CD4-positive, alpha-beta T cell treated with Interleukin-10 for 1 hour (primary cell): Measurements from ENCODE around the gene RLBP1.

Source experiments
- DNase-seq: peaks from one replicate; pipeline ENCODE4 v3.0.0-alpha.2; 2020

Gene RLBP1

DNA sequence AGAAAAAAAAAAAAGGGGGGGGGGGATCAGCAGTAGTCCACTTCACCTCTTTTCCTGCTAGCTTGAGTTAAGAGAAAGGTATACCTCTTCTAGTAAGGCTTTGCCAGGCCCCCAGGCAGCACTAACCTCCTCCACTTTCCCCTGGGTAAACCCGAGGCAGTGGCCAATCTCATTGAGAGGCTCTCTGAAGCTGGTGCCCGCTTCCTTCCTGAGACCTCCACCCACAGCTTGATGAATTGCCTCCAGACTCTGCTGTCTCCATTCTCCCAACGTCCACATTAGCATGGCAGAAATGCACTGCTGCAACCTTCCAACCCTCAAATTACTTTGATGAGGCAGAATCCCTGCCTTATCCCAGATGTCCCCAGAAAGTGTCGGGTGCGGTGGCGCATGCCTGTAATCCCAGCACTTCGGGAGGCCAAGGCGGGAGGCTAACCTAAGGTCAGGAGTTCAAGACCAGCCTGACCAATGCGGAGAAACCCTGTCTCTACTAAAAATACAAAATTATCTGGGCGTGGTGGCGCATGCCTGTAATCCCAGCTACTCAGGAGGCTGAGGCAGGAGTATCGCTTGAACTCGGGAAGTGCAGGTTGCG lies 15.3 kb downstream of the RLBP1 start:
- DNase-seq: no peak

DNA sequence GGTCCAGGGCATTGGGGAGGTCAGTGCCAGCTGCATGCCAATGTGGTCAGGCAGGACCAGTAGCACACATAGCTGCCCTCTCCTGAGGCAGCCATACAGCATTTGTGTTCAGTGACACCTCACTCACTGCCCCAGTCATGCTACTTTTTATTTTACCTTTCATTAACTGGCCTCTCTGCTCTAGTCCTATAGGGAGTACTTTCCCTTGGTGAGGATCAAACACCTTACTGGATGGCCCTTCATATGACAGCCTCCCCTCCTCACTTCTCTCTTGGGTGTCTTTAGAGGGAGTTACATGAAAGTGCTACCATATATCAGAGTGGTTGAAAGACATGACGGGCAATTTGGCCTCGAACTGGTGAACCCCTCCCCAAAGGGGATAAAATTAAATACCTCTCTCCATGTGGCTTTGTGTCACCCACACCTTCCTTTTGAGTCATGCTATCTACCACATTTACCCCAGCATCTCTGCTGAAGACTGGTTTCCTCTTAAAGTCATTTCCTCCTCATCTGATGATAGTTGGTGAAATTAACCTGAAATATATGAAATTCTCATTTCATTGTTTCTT lies 17.6 kb downstream of the RLBP1 start:
- DNase-seq: peak; percentile 14

DNA sequence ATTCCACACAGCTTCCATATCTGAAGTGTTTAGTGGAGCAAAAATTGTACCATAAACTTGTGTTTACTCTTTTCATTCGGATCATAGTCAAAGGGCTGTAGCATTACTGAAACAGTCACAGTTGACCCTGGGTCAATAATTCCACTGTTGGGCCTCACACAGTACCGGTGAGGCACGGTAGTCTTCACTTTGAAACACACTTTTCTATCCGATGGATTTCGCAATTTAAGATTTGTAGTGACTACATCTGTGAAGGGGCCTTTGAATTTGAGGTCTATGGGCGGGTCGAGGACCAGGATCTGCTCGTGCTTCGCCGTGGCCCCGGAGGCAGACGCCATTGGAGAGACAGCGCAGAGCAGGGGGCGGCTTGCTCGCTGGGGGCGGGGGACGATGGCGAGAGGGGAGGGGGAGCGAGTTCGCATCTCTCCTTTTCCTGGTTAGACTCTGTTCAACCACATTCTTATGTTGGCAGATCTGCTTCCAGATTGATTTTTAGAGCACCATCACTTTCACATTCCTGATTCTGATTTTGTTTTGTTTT lies 19.8 kb downstream of the RLBP1 start:
- no peak for DNase-seq

DNA sequence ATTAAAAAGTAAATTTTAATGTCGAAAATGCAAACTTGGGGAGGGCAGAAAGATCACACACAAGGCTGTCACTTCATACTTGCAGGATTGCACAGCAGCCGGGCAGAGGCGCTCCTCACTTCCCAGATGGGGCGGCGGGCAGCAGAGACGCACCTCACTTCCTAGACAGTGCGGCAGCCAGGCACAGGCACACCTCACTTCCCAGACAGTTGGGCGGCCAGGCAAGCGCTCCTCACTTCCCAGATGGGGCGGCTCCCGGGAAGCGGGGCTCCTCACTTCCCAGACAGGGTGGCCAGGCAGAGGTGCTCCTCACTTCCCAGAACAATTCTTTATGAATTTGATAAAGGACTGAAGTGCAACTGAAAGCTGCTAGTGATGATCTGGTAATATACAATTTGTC lies 21.2 kb downstream of the RLBP1 start:
- DNase-seq: no peak

DNA sequence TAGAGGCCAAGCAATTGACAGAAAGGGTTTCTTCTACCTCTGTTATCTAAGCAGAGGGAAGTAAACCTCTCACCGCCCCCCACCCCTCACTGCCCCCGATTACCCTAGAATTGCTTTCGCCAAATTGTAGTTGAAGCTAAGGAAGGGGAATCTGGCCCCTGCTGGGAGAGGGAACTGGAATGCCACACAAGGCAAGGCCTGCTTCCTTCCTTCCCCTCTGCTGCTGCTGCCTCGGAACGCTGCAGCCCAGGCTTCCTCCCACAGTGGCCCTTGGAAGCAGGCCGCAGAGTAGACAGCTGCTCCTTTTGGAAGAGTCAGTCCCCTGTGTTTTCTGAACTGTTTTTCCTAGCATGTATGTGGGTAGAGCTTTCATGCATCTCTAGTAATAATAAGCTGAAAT lies 21.6 kb downstream of the RLBP1 start:
- DNase-seq: no peak

DNA sequence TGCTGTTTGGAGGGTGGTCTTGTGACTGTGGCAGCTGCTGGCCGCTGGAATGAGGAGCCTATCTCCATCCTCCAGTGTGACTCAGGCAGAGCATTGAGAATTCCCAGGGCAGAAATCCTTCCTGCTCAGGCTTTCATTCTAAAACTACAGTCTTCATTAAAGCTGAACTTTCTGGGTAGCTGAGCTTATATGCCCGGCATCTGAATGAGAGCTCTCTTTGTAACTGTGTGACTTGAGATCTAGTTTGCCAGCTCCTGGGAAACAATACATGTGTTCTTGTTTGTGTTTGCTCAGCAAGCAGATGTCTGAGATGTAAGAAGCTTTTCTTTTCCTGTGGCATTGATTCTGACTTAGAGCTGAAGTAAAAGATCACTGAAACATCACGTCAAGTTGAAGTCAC lies 22.4 kb downstream of the RLBP1 start:
- no peak for DNase-seq

DNA sequence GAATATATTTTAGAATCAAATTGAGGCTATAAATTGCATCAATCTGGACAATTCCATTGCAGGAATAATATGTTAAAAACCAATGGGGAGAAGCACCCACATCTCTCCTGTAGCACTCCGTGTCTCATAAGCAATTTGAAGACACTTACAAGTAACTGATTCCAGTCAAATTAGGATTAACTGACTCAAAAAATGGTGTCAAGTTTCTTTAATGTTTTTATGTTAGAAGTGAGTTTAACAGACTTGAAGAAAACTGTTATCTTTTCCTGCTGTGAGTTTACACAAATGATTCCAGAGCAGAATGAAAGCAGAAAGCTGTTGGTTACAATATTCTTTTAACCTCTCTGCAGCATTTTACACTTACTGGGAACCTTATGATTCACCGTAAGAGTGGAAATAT lies 23.2 kb downstream of the RLBP1 start:
- no peak for DNase-seq

DNA sequence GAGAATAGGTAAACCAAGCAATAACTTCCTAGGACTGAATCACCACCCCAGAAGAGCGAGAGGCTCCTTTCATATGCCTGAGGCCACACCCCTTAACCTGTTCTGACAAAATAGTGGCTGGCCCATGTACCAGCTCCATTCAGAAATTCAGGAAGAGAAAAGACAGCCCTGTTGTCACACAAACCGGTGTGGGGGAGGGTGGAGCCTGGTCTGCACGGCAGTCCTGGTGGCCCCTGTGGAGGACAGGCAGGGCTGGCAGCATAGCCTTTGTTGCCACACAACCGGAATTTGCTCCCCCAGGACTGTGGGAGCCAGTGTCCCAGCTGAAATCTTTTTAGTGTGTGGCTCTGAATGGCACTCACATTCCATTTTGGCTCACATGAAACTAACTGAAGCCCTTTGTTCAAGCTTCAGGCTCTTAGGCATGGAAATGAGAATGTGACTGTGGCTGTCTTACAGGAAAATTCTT lies 23.8 kb downstream of the RLBP1 start:
- DNase-seq: no peak

DNA sequence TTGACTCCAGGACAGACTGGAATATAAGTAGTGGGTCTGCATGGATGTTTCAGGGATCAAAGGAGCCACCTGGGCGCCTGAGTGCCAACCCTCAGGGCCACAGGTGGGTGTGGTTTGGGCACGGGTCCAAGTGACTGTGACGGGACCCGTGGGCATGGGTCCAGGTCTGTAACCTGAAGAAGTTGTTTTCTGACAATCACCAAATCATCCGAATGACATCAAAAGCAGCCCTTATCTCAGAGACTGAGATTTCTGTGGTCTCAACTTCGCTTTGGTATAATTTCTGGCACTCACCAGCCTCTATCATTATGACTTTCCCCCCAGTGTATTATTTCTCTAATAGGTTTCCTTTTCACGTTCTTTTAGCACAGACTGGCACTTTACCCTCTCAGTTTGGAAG lies 24.4 kb downstream of the RLBP1 start:
- DNase-seq: no peak

DNA sequence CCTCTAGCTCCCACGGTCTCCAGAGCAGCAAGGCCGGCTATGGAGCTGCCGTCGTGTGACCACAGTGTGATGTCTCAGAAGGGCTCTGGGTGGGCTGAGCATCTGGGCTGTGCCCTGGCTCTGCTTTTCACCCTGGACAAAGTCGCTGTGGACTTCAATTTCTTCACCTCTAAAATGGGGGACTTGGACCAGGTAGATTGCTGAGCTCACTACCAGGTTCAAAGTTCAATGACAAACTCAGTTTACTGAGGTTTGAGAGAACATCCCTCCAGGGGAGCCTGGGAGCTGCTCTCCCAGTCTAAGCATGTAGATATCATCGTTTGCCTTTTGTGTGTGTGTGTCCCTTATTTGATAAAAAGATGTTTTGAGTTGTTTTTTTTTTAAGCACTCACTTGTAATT lies 25.1 kb downstream of the RLBP1 start:
- no peak for DNase-seq

DNA sequence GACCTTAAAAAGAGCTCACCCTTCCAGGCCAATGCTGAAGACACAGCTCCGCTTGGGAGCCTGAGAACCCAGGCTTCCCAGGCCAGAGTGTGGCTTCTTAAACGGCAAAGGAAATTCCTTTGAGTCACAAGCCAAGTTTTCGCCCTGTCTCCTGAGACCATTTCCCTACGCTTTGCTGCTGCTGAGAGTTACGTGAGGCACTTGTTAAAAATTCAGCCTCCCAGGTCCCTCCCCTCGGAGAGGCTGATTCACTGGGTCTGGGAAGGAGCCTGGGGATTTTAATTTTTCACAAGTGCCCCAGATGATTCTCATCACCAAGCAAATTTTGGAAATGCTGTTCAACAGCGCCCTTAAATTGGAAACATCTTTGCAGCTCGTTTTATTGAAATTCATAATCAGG lies 25.5 kb downstream of the RLBP1 start:
- no peak for DNase-seq

DNA sequence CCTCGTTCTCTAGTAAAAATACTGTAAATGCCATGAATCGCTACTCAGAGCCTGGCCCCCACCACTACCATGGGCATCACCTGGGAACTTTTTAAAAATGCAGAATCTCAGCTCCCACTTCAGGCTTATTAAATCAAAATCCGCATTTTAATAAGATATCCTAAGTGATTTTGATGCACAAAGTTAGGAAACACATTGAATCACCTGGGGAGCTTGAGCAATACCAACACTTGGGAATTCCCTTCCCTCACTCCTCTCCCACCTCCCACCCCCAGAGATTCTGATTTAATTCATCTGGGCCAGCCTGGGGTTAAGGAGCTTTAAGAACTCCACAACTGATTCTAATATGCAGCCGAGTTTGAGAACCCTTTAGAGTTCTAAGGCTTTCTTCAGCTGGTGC lies 26.8 kb downstream of the RLBP1 start:
- no peak for DNase-seq

DNA sequence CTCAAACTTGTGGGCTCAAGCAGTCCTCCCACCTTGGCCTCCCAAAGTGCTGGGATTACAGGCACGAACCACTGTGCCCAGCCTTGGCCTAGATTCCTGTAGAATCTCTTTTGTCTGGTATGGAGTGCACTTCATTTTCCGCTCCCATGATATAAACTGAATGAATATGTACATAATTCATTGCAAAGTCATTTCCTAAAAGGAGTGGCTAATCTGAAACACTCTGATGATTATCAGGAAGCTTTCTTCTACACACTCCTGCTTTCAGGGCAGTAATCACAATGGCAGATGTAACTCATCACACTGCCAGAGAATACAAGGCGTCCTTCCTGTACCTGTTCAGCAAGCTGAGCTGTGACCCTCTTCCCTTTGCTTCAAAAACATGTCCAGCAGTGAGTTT lies 28.6 kb downstream of the RLBP1 start:
- no peak for DNase-seq

DNA sequence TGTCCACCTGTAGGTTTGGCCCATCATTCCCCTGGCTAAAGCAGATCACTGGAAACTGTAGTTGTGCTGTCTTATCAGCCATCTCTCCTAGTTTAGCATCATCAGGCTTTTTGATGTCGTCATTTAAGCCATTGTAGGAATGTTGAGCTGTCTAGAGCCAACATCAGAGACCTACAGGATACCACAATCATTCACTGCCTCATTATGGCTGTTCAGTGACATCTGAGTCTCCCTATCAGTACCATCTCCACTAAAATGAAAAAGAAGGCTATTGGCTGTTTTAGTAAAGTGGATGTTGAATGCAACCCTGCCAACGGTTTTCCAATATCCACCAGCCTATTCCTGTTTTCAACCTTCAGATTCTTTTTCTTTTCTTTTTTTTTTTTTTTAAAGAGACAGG lies 29.2 kb downstream of the RLBP1 start:
- no peak for DNase-seq

DNA sequence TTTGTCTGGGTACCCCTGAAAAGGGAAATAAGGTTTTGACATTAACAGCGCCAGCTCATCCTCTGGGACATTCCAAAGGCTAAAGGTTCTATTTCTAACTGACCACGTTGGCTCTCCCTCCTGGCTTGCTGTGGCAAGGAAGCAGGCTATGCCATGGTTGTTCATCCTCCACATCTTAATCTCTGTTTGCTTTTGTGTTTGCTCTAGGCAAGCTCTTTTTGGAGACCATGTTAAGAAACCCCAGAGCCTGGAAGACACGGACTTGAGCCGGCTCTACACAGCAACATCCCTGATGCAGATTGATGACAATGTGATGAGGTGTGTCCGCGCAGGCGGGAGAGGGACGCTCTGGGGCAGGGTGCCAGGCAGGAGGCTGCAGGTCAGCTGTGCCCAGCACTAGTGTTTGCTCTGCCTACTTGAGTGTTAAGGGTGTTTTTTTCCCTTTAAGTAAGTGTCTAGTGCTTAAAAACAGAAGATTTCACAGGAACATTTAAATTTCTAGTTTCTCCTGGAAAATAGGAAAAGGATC lies 33.3 kb downstream of the RLBP1 start:
- DNase-seq: no peak

DNA sequence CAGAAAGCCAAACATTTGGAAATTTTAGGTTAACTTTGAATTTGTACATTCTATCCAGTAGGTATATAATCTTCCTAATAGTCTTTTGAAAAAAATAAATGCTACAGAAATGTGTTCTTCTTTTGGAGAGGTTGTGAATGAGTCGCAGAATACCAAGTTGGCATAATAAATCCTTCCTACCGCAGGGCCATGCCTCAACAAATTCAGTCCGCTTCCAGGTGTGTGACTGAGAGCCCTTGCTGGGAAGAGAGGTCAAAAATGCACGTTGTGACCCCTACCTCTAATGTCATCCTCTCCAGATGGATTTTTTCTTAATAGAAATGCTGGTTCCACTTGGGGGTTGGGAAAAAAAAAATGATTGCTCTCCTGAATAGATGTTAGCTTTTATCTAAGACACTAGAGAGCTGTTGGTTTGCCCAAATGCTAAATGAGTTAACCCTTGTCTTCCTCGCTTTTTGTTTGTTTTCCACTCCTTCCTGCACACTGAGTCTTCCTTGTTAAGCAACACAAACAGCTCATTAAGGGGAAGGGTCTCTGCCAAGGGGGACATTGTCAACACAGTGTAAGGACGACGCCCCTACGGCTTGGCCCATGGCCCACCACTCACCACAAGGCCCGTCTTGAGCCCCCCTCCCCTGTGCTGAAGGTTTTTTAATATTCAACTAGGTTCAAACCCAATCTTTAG lies 33.9 kb downstream of the RLBP1 start:
- no peak for DNase-seq

DNA sequence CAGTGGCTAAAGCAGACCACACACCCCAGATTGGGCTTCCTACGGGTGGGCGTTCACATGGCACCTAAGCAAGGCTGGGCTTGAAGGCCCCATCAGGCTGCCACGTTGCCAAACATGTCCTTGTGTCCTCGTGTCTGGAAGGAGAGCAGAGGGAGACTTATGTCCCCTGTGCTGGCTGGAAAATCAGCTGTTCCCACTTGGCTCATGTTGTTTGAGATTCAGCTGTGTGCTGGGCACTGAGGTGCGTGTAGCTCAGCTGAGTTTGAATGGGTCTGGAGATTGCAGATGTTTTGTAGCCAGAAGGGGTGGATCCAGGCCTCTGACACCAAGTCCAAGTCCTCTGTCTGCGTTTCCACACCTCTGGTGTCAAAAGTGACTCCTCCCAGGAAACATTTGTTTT lies 34.6 kb downstream of the RLBP1 start:
- no peak for DNase-seq

DNA sequence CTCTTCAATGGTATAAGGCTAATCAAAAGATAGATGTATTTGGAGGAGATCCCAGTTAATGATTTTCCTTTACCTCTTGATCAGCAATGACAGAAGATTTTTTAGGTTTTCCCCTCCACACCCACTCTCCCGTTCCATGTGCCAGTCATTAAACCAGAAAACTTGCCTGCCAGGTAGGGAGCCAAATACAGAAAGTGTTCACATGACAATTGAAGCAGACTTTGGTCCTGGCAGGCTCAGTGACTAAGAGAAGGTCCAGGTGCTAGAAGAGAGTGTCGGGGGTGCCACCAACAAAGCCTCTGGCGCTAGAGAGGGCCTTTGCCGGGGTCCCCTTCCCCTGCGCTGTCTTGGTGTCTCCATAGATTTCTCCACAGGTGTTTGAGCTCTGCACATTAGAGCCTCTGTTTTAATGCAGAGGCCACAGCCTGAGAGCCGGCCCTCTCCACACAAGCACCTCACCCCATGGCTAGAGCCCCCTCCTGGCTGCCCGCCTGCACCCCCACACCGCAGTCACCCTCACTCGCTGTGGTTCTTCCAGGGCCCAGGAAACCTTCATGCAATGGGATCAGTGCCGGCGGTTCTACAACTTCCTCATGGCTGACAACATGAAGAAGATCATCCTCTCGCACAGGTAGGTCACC lies 36.4 kb downstream of the RLBP1 start:
- DNase-seq: no peak

DNA sequence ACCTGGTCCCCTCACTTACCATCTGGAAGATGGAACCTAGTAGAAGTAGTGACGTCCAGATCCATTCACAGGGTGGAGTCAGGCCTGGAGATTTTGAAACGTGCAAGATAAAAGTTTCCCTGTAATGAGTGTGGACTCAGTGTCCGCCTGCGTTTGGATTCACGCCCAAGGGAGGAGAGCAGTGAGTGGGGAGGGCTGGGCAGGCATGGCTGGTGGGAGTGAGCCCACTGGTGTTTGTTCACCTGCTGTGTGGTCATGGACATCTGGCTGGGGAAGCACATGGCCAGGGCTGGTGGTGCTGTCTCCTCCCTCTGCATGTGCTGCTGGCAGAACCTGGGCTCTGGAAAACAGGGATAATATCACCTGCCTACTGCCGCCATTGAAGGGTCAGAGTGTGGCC lies 37.0 kb downstream of the RLBP1 start:
- DNase-seq: no peak

DNA sequence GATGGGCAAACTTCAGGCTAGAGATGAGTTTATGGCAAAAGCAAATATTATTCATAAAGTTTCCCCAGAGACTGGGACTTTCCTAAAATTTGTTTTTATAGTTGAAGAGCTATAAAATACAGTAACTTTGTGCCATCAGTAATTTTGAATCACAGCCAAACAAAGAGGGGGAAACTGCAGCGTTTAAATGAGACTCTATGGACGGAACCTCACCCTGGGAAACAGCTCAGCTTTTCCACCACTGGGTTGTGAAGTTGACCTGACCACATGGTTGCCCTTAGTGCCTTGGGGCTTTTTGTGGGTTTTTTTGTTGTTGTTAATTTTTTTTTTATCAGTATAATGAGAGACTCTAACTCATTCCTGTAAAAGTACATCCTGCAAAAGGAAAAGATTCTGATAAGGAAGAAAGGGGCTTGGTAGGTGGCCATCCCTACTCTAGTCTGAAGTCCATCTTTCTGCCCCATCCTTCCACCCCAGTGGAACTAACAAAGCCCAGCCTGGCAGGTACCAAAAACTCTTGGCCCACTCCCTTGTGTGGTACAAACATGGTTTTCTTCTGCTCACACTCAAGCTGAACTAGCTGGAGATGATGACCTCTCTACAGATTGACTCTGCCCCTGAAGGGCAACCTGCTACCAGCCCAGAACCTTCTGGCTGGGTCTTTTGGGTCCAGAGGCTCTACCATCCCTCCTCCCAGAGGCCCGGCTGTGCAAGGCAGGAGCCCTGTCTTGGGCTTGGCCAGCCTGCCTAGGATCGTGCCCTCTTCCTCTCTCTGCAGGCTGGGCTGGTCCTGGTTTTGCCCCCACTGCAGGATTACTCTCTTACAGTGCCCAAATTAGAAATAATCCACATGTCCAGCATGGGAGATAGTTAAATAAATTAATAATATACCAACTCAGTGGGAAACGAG lies 41.2 kb downstream of the RLBP1 start:
- no peak for DNase-seq

DNA sequence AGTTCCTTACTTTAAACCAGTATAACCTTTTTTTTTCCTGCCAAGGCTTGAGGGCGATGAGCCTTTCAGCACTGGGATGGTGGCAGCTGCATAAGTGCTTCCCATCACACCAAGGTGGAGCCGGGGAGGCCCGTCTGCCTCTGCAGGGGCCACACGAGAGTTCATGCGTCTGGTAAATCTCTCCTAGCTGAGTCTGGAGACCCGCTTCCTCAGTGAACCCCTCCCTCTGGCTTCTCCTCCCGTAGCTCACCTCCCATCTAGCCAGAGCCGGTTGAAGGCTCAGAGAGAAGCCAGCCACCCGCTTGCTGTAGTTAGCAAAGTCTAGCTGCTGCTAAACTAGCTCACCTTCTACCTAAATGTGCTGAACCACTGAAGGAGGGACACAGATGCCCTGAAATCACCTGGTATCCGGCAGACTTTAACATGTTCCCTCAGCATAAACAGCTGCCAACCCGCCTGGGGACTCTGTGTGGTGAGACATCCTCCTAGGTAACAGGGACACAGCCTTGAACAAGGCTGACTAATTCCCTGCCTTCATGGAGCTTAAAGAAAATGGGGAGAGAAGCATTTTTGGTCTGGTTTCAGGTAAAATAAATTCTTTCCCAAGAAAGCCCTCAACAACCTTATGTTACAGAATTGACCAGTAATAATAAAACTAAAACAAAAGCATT lies 42.9 kb downstream of the RLBP1 start:
- no peak for DNase-seq
